Ovary (tissue), 3 donors: Measurements from ENCODE around the gene HLA-B.

Experiments used
- EP300 ChIP-seq: sonication (generic); formaldehyde crosslinking; IDR thresholded peaks from one replicate; pipeline ENCODE4 v1.6.1; 2017; ENCODE audit warnings: antibody characterized with exemption
- POLR2A ChIP-seq: fragments of 450-650 bp; IDR thresholded peaks from one replicate; pipeline ENCODE4 v1.6.1; 2017; ENCODE audit warnings: antibody characterized with exemption, mild to moderate bottlenecking, moderate library complexity
- TF ChIP-seq, protein P1 (sequence below), 3 donors: fragments of 450-650 bp in 2 of 3; fragments of 200-600 bp in 1 of 3; IDR thresholded peaks; one replicate each; pipeline versions ENCODE4 v1.5.1 to v1.8.0; 2016 to 2022; ENCODE audit warnings: antibody characterized with exemption in 3 of 3, mild to moderate bottlenecking in 1 of 3
- donor health status: DM: no; HTN: no; CAD: no.

DNA sequence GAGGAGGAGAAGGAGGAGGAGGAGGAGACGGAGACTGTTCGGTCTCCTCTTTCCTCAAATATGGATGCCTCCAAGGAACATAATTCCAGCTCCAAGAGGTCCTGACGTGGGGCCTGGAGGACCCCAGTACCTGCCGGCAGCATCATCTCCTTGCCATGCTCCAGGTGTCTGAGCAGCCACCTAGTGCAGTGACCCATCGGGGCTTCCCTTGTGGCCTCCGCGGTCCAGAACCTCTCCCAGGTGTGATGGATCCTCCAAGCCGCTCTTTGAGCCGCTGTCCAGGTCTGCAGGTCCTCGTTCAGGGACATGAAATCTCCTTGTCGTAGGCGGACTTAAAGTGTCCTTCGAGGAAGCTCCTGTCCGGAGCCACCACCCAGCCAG is 49.3 kb downstream of the HLA-B start:
- TF ChIP-seq, protein P1, sequence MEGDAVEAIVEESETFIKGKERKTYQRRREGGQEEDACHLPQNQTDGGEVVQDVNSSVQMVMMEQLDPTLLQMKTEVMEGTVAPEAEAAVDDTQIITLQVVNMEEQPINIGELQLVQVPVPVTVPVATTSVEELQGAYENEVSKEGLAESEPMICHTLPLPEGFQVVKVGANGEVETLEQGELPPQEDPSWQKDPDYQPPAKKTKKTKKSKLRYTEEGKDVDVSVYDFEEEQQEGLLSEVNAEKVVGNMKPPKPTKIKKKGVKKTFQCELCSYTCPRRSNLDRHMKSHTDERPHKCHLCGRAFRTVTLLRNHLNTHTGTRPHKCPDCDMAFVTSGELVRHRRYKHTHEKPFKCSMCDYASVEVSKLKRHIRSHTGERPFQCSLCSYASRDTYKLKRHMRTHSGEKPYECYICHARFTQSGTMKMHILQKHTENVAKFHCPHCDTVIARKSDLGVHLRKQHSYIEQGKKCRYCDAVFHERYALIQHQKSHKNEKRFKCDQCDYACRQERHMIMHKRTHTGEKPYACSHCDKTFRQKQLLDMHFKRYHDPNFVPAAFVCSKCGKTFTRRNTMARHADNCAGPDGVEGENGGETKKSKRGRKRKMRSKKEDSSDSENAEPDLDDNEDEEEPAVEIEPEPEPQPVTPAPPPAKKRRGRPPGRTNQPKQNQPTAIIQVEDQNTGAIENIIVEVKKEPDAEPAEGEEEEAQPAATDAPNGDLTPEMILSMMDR (IDR thresholded peaks at IDR 0.05), result no peak
- TF ChIP-seq POLR2A, result no peak
- no peak for TF ChIP-seq EP300
